ENCODE measurements around the gene FHOD1.

DNA sequence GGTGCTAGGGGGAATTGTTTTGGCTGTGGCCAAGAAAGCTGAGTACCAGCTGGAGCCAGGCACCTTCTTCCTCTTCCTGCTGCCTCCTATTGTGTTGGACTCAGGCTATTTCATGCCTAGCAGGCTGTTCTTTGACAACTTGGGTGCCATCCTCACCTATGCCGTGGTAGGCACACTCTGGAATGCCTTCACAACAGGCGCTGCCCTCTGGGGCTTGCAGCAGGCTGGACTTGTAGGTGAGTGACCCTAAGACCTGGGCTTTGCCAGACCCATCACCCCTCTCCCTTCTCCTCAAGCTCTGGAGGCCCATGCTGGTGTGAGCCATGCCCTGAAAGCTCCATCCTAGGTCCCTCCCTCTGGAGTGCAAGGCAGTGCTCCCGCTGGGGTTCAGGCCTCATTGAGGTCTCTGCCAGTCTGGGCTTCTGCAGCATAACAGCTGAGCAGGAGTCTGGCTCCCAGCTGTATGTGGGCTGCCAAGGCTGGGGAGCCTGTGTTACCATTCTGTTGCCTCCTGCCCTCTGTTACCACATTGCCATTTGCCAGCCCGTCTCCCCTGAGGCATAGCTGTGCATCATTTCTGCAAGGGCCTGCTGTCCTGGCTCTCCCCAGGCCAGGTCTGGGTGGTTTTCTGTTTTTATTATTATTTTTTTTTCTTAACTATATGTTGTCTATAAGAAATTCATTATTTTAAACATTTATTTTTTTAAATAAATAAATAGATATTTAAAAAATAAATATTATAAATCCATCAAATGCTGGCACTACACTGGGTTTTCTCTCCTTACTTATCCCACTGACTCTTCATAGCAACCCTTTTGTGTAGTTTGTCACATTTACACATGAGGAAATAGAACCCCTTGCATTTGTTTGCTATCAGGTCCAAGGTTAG is 5.6 kb upstream of the FHOD1 start:
- TF ChIP-seq, protein P1, sequence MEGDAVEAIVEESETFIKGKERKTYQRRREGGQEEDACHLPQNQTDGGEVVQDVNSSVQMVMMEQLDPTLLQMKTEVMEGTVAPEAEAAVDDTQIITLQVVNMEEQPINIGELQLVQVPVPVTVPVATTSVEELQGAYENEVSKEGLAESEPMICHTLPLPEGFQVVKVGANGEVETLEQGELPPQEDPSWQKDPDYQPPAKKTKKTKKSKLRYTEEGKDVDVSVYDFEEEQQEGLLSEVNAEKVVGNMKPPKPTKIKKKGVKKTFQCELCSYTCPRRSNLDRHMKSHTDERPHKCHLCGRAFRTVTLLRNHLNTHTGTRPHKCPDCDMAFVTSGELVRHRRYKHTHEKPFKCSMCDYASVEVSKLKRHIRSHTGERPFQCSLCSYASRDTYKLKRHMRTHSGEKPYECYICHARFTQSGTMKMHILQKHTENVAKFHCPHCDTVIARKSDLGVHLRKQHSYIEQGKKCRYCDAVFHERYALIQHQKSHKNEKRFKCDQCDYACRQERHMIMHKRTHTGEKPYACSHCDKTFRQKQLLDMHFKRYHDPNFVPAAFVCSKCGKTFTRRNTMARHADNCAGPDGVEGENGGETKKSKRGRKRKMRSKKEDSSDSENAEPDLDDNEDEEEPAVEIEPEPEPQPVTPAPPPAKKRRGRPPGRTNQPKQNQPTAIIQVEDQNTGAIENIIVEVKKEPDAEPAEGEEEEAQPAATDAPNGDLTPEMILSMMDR (IDR thresholded peaks at IDR 0.05; ENCODE audit: low read length) = no peak
- no peak for TF ChIP-seq EZH2 (IDR thresholded peaks at IDR 0.05; ENCODE audit: borderline replicate concordance, low read length)
